NCI-H128 (cell line): ENCODE data around the gene PCP4L1.
"Not testable (repeated sequence)": the region's sequence is repeated elsewhere in the genome, so short reads cannot be mapped to it uniquely, and the experiment has no call there.

ENCODE experiments used
- DNase-seq: peaks from one replicate; lab custom pipeline; 2025; ENCODE audit not compliant: unreplicated experiment; lab: John Stamatoyannopoulos, UW

PCP4L1 gene

DNA sequence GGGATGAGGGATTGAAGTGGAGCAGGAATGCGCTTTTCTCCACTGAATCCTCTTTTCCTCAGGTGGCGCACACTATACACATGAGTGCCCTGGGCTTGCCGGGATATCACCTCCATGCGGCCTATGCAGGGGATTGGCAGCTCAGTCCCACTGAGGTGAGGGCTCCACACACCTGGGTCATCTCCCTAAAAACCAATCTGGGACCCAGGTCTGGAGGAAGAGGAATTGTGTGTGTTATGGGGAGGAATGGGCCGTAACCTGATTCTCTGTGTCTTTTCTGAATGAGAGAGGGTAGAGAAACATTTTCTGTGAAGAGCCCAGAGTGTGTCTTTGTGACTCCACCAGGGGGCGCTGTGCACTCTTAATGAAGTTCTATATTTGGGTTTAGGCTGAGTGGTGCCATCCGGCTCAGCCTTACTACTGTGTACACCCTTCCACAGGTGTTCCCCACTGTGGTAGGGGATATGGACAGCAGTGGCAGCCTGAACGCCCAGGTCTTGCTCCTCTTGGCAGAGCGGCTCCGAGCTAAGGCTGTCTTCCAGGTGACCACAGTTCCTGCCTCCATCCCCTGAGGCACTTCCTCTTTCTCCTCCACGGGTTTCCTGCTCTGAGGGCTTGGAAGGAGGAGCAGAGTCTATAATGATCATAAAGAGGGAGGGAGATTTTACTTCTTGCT is 31.2 kb upstream of the PCP4L1 start:
- DNase-seq = peak; percentile 68

DNA sequence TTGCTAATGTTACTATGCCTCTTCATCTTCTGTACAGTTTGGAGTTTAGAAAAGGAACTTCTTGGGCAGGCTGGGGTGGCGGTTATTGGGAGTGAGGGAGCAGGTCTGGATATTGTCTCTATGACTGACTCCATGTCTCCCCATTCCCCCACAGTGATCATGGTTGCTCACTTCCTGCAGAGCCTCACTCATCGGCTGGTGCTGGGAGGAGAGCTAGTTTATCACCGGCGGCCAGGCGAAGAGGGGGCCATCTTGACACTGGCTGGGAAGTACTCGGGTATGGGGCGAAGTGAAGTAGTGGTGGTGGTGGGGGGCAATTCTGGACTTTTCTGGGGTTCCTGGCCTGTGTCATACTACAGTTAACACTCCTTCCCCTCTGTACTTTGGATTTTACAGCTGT is 30.5 kb upstream of the PCP4L1 start:
- no peak for DNase-seq

DNA sequence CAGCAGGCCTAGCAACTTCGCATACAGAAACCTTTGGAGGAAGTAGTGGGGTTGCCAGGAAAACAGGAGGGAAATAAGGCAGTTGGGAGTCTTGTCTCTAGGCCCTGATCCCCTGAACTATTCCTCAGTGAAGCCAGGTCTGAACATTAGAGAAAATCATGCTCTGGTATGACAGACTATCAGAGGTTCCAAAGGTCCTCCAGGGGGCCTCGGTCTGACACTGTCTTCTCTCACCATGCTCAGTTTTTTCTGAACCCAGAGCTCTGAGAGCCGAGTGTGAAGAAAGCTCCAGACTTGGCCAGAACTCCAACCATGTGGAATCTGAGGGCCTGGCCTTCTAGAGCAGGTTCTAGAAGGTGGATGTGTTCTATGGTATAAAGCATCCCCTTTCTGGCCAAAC is 28.6 kb upstream of the PCP4L1 start:
- DNase-seq = no peak

DNA sequence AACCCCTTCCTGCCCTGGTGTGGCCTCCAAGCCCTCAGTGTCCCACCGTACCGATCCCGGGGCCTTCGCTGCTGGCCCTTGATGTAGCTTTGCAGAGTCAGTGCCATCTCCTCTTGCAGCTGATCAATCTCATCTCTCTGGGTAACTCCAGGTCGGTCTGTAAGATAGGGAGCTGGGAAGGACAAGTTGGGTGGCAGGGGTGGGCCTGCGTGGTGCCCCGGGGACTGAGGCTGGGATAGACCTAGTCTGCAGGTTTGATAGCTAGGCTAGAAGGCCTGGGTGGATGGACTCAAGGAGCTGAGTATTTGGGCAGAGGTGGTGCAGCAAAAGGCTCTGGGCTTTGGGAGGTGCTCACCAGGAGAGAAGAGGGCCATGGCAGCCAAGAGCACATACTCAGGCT is 27.8 kb upstream of the PCP4L1 start:
- DNase-seq = no peak

DNA sequence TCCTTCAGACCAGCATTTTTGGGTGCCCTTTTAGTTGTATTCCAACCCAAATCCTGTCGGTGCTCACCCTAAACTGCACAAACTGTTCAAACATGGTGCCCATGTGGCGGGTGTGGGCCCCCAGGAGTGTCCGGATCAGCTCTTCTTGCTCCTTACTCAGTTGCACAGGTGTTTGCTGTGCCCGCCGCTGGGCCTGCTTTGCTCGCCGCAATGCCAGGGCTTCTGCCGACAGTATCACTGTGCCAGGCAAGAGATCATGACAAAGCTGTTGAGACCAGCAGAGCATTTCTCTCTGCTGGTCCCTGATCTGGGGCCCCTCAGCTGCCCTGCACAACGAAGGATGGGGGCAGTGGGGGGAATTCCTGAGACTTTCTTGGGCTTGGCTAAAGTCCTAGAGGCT is 25.4 kb upstream of the PCP4L1 start:
- DNase-seq = no peak

DNA sequence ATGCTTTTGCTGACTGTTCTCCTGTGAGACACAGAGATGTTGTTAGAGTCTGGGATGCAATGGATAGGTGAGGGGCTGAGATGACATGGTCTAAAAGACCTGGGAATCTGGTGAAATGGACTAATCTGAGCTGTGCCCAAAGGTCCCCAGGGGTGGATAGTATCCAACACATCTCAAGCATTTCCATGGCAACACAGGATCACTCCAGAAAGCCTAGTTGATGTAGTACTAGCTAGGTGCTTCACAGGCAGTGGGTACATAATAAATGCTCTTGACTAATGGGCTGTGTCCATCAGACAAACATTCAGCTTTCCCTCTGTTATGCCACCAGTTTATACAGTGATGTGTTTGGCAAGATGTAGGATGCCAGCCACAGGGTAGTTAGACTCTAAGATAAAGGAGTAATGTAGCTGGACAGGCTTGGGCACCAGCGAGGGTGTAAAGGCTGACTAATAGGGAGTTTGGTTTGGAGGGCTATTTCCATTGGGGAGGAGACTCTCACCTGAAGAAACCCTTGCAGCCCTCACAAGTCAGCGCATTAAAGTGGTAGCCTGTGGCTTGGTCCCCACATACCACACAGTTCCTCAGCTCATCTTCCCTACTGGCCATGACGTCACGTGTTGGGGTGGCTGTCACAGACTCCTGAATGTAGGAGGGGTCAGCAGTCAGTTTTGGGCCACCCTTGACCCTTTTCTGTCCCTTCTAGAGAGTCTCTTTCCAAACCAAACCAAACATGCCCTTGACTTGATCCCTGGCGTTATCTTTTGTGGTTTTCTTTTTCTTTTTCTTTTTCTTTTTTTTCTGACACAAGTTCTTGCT is 22.4 kb upstream of the PCP4L1 start:
- DNase-seq = no peak

DNA sequence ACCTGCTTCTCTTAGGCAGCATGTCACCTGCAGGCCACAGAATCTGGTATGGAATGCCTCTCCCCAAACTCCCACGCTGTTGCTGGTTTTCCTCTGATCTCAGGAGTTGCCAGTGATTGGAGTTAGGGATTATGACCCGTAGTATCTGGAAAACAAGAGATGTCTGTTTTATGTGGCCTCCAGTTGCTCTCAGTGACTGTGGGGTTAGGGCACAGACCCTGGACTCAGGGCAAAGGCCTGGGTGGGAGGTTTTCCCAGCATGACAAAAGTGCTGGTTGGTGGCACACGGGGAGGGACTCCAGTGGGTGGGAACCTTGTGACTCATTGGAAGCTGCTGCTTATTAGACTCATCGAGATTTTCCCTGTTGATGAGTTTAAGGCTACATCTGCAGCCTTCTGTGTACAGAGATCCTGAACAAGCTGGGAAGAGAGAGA is 20.5 kb upstream of the PCP4L1 start, which contains the start of gene NR1I3:
Gene NR1I3, minus strand, starts transcription at position 165 of the 435 bp plus-strand sequence. CDS start 1,638 bp downstream, outside the sequence.
- no peak for DNase-seq

DNA sequence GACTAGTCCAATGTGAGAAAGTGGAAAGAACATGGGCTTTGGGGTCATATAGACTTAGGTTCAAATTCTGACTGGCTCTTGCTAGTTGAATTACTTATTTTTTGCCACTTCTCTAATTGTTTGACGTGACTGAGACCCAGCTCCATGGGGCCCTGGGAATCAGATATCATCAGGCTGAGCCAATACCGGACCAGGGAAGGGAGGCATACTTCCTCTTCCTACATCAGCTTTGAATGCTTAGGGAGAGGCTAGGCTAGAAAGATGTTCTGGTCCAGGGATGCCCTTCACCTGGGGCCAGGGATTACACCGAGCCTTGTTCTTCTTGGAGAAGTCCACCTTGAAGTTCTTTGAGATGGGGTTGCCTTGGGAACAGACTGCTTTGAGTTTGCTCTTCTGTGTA is 16.9 kb upstream of the PCP4L1 start:
- no peak for DNase-seq

DNA sequence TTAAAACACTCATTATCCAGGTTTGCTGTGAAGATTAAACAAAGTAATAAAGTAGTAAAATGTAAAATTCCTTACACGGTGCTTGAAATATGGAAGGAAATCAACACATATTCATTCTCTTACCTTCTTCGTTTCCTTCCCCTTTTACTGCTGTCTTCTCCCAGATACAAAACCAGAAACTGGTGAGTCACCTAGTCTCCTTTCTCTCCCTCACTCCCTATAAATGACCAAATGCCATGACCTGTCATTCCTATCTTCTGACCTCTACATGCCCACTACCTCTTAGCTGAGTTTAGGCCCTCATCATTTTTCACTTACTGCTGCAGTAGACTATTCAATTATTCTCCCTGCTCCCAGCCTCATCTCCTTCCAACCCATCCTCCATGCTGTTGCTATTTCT is 16.2 kb upstream of the PCP4L1 start:
- DNase-seq = no peak

DNA sequence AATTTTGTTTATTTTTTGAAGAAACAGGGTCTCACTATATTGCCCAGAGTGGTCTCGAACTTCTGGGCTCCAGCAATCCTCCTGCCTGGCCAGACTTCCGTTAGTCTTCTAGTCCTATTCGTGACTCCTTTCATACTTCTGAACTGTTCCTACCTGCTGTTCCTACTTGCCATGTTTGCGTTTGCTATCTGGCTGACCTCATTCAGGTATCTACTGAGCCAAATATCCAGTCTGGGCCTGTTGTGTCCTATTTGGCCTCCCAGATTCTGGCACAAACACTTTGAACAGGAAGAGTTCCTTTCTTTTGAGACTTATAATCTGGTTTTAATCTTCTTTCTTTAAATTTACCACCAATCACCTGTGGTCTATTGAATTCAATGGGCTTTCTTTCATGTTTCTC is 13.7 kb upstream of the PCP4L1 start:
- no peak for DNase-seq

DNA sequence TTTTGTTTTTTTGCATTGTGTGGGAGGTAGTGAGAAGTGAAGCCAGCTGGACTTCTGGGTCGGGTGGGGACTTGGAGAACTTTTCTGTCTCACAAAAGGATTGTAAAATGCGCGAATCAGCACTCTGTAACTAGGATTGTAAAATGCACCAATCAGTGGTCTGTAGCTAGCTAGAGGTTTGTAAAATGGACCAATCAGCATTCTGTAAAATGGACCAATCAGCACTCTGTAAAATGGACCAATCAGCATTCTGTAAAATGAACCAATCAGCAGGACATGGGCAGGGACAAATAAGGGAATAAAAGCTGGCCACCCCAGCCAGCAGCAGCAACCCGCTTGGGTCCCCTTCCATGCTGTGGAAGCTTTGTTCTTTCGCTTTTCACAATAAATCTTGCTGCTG is 8.4 kb upstream of the PCP4L1 start:
- DNase-seq = not testable (repeated sequence)

DNA sequence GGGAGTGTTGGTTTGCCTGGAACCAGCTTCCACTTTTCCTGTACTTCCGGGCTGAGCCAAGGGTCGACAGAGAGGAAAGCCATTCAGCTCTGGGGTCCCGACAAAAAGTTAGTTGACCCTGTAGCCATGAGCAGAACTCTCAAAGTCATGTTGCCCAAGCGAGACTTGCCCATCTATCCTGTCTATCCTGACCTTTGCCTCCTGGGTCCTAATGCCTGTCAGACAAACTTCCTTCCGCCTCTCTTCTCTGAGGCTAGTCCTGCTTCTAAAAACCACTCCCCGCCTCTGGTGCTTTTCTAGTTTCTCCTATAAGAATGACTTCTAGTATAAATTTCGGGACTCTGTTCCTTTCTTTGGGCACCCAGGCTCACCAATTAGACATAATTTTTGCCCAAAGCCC is 7.7 kb upstream of the PCP4L1 start:
- DNase-seq = no peak

DNA sequence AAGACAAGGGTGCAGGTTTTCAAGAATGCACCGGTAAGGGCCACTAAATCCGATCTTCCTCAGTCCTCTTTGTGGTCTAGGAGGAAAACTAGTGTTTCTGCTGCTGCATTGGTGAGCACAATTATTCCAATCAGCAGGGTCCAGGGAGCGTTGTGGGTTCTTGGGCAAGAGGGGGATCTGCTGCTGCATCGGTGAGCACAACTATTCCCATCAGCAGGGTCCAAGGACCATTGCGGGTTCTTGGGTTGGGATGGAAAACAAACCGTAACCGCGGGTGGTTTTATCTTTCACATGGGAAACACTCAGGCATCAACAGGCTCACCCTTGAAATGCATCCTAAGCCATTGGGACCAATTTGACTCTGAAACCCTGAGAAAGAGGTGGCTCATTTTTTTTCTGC is 7.0 kb upstream of the PCP4L1 start:
- no peak for DNase-seq

DNA sequence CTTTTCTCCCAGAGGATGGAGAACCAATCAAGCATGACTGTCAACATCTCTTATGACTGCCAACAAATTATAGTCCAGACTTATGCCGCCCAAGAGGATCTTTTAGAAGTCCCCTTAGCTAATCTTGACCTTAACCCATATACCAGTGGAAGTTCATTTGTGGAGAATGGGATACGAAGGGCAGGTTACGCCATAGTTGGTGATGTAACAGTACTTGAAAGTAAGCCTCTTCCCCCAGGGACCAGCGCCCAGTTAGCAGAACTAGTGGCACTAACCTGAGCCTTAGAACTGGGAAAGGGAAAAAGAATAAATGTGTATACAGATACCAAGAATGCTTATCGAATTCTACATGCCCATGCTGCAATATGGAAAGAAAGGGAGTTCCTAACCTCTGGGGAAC is 3.2 kb upstream of the PCP4L1 start:
- DNase-seq = not testable (repeated sequence)

DNA sequence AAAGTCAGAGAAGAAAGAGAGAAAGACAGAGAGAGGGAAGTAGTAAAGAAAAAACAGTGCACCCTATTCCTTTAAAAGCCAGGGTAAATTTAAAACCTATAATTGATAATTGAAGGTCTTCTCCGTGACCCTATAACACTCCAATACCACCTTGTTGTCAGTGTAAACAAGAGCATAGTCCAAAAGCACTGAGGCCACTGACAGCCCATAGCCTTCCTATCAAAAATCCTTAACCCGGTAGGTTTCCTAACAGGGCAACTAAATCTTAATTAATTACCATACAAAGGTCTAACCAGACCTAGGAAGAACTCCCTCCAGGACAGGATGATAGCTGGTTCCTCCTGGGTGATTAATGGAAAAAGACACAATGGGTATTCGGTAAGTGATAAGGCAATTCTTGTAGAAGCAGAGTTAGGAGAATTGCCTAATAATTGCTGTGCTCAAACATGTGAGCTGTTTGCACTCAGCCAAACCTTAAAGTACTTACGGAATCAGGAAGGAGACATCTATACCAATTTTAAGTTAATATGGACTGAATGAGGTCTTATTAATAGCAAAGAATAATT is 2.5 kb upstream of the PCP4L1 start:
- DNase-seq = not testable (repeated sequence)

DNA sequence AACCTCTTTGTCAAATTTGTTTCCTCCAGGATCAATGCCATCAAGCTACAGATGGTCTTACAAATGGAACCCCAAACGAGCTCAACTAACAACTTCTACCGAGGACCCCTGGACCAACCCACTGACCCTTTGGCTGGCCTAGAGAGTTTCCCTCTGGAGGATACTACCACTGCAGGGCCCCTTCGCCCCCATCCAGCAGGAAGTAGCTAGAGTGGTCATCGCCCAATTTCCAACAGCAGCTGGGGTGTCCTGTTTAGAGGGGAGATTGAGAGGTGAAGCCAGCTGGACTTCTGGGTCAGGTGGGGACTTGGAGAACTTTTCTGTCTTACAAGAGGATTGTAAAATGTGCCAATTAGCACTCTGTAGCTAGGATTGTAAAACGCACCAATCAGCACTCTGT is 1.4 kb upstream of the PCP4L1 start:
- DNase-seq = not testable (repeated sequence)

DNA sequence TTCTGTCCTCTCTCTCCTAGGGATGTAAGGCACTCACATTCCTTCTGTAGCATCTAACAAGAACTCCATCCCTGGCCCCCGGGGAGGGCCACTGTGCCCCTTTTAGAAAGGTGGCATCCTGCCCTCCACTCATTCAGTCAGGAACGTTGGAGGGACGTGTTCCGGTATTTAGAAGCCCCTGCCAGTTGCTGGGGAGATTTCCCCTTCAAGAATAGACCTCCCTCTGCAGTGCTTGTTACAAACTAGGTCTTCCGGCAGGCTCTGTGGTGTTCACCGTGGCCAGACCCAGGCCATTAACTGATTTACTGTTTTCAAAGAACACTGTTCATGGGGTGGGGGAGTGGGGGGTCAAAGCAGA is 779 bp downstream of the PCP4L1 start:
- no peak for DNase-seq

DNA sequence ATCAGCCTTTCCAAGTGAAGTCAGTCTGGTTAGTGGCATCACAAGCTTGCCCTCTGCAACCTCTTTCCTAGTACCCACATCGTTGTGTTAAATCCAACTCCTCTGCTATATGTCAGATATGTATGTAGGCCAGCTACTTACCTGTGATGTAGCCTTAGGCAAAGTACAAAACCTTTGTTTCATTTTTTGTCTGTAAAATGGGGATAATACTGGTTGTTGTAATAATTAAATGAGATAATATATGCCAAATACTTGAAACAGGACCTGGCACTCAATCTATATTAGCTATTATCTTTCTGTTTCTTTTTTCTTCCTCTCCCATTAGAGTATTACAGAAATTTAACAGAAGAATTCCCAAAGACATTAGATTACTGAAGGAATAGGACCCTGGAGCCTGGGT is 1.2 kb downstream of the PCP4L1 start:
- no peak for DNase-seq

DNA sequence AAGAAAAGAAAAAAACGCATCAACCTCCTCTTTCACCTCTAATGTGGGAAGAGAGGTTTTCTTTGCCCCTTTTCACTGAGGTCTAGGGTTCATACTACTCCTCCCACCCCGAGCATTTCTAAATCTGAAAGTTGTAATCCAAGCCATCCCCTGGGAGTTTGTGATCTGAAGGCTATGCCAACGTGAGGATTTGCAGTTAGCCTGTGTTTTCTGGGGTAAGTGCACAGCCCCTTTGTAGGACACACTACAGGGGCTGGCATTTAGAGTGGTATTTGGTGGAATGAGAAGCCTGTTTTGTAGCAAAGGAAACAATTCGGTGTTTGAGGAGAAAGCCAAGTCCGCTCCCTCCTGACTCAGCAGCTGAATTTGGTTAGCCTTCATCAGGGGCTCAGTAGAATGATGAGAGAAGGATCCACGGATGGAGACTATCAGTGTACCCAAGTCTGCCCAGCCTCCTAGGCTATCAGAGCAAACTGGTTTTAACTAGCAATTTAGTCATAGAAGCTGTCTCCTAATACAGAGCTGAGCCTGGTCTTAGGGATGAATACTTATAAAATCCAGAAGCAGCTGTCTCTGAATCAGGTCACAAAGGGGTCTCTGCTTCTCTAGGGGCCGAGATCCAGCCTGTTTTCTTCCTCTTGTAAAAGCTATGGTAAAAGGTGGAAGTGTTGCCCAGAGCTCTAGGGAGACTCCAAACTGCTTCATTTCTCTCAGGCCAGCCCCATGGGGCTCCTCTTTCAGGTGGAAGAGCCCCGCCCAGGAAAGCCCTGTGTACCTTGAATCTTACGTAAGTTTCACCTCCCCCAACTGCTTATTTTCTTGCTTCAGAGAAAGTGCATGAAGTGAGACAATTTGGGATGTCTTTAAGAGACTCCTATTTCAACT is 2.1 kb downstream of the PCP4L1 start:
- DNase-seq = no peak

DNA sequence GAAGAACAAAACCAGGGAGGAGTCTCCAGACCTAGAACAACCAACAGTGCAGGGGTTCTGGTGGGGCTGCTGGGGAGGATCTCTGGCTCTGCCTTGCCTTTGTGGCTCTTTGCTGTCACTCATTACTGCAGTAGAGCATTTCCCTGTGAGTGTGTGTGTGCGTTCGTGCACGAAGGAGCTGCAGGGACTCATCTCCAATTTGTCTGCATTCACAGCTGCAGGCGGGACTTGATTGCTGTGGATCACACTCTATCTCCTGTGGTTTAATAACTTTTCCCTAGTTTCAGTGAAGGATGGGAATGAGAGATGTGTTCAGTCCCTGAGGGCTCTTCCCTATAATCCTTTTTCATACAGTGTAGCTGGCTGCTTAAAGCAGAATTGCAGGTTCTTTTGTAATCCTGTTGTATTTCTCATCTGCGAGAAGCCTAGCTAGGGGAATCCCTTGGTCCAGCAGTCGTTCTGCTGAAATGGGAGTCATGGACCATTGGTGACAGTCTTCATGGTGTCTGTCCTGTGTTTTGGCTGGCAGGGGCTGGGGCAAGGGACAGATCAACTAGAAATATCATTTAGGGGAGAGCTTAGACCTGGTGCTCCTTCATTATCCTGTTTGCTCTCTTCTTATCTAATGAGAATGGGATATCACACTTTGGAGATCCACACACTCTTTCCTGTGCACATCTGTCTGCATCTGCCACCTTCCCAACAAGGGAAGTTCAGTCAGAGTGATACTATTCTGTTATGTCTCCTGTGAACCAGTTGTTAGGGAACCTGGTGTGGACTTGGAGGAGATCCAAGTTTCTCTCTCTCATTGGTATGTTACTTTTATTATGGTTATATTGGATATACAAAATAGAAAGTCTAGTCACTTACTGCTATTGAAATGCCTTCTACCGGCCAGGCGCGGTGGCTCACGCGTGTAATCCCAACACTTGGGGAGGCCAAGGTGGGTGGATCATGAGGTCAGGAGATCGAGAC is 3.0 kb downstream of the PCP4L1 start:
- DNase-seq = no peak
